ENCODE measurements around the gene PTGER2.

- TF ChIP-seq CTCF (IDR thresholded peaks at IDR 0.05) (no peak), POLR2AphosphoS5 (IDR thresholded peaks at IDR 0.05; ENCODE audit: low read depth, low read length) (no peak), CHD2 (IDR thresholded peaks at IDR 0.05; ENCODE audit: low read length, partially characterized antibody) (no peak), RAD21 (IDR thresholded peaks at IDR 0.05; ENCODE audit: low read length) (no peak), YY1 (IDR thresholded peaks at IDR 0.05; ENCODE audit: low read depth) (no peak), TAF1 (IDR thresholded peaks at IDR 0.05; ENCODE audit: borderline replicate concordance, low read depth, low read length) (no peak)
Observed at GRCh38 chr14:52366796-52367315, 52.7 kb downstream of the PTGER2 start.

Measured in SK-N-SH (cell line).